ENCODE data around the gene RIPOR1. TPM values are rescaled to one million over a fixed set of nuclear protein-coding genes. Genes with fewer than 3 reads are reported as not detected.
A peak's percentile ranks its signal among the peaks of the same experiment; 100 is the strongest.

The RIPOR1 gene
- total and polyA plus RNA-seq, 9 donors = 20.2 to 59.5 (median 50.0) TPM

- Histone ChIP-seq H3K27me3 (ENCODE audit: control insufficient read depth, insufficient read depth, low read length) (no peaks in the 10 kb centered on the region), H3K36me3 (ENCODE audit: control insufficient read depth, insufficient read depth, low read length) (no peaks in the 10 kb centered on the region), H3K27ac (ENCODE audit: low read length) (no peak overlapping the region), H3K4me1 (ENCODE audit: control insufficient read depth, insufficient read depth, low read length) (peaks cover 8% of the 10 kb centered on the region), H3K9me3 (replicated peaks; ENCODE audit: control insufficient read depth, low read depth, low read length) (no peaks in the 10 kb centered on the region), H3K4me3 (ENCODE audit: low read length) (no peak overlapping the region)
- 73% methylated on average over 3 of the region's 3 CpGs for WGBS (ENCODE audit: insufficient coverage)
- no peak for DNase-seq
Measured at GRCh38 chr16:67517155-67517445, 11.5 kb upstream of the RIPOR1 start.

GRCh38 chr16:67517661-67518423, 10.8 kb upstream of the RIPOR1 start:
- Histone ChIP-seq H3K27ac (ENCODE audit: low read length) (no peak overlapping the region), H3K4me1 (ENCODE audit: control insufficient read depth, insufficient read depth, low read length) (peaks cover 8% of the 10 kb centered on the region), H3K36me3 (ENCODE audit: control insufficient read depth, insufficient read depth, low read length) (no peaks in the 10 kb centered on the region), H3K9me3 (replicated peaks; ENCODE audit: control insufficient read depth, low read depth, low read length) (no peaks in the 10 kb centered on the region), H3K27me3 (ENCODE audit: control insufficient read depth, insufficient read depth, low read length) (no peaks in the 10 kb centered on the region), H3K4me3 (ENCODE audit: low read length) (no peak overlapping the region)
- no peak for DNase-seq
- 52% methylated on average over 6 of the region's 11 CpGs for WGBS (ENCODE audit: insufficient coverage)

- no peaks in the 10 kb centered on the region for H3K9me3 ChIP-seq (replicated peaks; ENCODE audit: control insufficient read depth, low read depth, low read length)
- no peaks in the 10 kb centered on the region for H3K36me3 ChIP-seq (ENCODE audit: control insufficient read depth, insufficient read depth, low read length)
- H3K4me3 ChIP-seq (ENCODE audit: low read length) = no peak overlapping the region
- DNase-seq = no peak
- H3K27me3 ChIP-seq (ENCODE audit: control insufficient read depth, insufficient read depth, low read length) = no peaks in the 10 kb centered on the region
- no peak overlapping the region for H3K27ac ChIP-seq (ENCODE audit: low read length)
- H3K4me1 ChIP-seq (ENCODE audit: control insufficient read depth, insufficient read depth, low read length) = peaks cover 8% of the 10 kb centered on the region
- 78% methylated on average over 7 of the region's 8 CpGs for WGBS (ENCODE audit: insufficient coverage)
Measured at GRCh38 chr16:67518676-67519075, 10.0 kb upstream of the RIPOR1 start.

GRCh38 chr16:67519242-67519641, 9.4 kb upstream of the RIPOR1 start:
- H3K36me3 ChIP-seq (ENCODE audit: control insufficient read depth, insufficient read depth, low read length) = no peaks in the 10 kb centered on the region
- H3K4me1 ChIP-seq (ENCODE audit: control insufficient read depth, insufficient read depth, low read length) = peaks cover 8% of the 10 kb centered on the region
- H3K9me3 ChIP-seq (replicated peaks; ENCODE audit: control insufficient read depth, low read depth, low read length) = no peaks in the 10 kb centered on the region
- no peak overlapping the region for H3K27ac ChIP-seq (ENCODE audit: low read length)
- no peaks in the 10 kb centered on the region for H3K27me3 ChIP-seq (ENCODE audit: control insufficient read depth, insufficient read depth, low read length)
- H3K4me3 ChIP-seq (ENCODE audit: low read length) = no peak overlapping the region
- WGBS (ENCODE audit: insufficient coverage) = 53% methylated on average over 4 of the region's 4 CpGs
- DNase-seq = no peak

DNA sequence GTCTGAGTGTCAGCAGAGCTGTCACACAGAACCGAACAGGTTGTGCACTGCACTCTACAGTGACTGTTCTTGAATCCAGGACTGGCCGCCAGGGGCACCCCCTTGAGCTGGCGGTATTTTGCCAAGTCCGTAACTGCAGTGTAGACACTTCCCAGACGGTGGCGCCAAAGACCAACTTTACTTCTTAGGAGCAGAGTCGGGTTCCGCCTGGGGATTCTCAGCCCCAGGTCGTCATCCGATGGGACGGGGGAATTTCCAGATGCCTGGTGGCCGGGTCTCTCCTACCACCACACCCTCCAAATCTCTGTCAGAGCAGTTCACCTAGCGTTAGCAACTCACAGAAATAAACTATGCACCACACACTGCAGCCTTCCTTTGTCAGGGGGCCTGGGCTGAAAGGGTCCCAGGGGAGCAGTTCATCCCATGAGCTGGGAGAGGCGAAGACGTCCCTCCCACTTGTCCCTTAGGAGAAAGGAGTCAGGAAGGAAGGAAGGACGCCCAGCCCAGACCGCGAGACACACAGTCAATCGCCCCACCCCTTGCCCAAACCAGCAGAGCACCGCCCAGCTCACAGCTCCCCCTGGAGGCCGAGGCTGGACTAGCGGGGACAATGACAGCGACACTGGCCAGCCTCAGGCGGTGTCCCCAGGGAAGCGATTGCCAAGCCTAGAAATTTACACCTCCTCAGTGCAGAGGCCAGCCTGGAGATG, 7.4 kb upstream of the RIPOR1 start:
- H3K36me3 ChIP-seq (ENCODE audit: control insufficient read depth, insufficient read depth, low read length) = no peaks in the 10 kb centered on the region
- DNase-seq = peak; percentile 96
- no peaks in the 10 kb centered on the region for H3K27me3 ChIP-seq (ENCODE audit: control insufficient read depth, insufficient read depth, low read length)
- WGBS (ENCODE audit: insufficient coverage) = 0% methylated on average over 16 of the region's 25 CpGs
- H3K9me3 ChIP-seq (replicated peaks; ENCODE audit: control insufficient read depth, low read depth, low read length) = no peaks in the 10 kb centered on the region
- H3K4me1 ChIP-seq (ENCODE audit: control insufficient read depth, insufficient read depth, low read length) = peaks cover 8% of the 10 kb centered on the region
- peak overlapping the region; percentile 91 for H3K27ac ChIP-seq (ENCODE audit: low read length)
- peak overlapping the region; percentile 45 for H3K4me3 ChIP-seq (ENCODE audit: low read length)

- Histone ChIP-seq H3K36me3 (ENCODE audit: control insufficient read depth, insufficient read depth, low read length) (no peaks in the 10 kb centered on the region), H3K27me3 (ENCODE audit: control insufficient read depth, insufficient read depth, low read length) (no peaks in the 10 kb centered on the region), H3K27ac (ENCODE audit: low read length) (no peak overlapping the region), H3K4me3 (ENCODE audit: low read length) (no peak overlapping the region), H3K9me3 (replicated peaks; ENCODE audit: control insufficient read depth, low read depth, low read length) (no peaks in the 10 kb centered on the region), H3K4me1 (ENCODE audit: control insufficient read depth, insufficient read depth, low read length) (peaks cover 24% of the 10 kb centered on the region)
- WGBS (ENCODE audit: insufficient coverage) = 49% methylated on average over 10 of the region's 11 CpGs
- DNase-seq = no peak
Measured at GRCh38 chr16:67525176-67525860, 3.3 kb upstream of the RIPOR1 start.

DNA sequence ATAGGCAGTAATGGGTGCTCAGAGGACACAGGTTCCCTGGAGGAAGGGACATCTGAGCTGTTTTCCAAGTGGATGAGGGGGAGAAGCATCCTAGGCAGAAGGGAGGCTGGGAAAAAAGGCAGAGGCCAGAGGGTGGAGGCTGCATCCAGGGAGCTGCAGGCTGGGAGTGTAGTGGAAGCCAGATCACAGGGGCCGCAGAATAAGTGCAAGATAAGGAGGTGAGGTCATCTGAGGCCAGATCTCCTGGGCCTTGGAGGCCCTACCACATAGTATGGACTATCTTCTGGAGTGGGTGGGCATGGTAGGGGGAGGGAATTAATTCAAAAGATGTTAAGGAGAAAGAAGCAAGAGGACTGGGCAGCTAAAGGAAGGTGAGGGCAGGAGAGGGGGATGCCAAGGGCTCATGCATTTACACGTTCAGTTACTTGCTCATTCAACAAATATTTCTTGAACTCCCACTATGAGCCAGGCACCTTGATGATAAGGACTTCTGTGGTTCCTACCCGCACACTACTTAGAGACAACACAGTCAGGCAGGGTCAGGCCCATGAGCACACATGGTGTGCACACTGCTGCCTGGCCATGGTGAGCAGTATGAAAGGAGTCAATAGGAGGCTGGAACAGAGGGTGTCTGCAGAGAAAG, 2.4 kb upstream of the RIPOR1 start:
- H3K4me1 ChIP-seq (ENCODE audit: control insufficient read depth, insufficient read depth, low read length) = peaks cover 29% of the 10 kb centered on the region
- no peaks in the 10 kb centered on the region for H3K27me3 ChIP-seq (ENCODE audit: control insufficient read depth, insufficient read depth, low read length)
- 80% methylated on average over 2 of the region's 3 CpGs for WGBS (ENCODE audit: insufficient coverage)

GRCh38 chr16:67528870-67529581, 397 bp downstream of the RIPOR1 start:
- Histone ChIP-seq H3K27me3 (ENCODE audit: control insufficient read depth, insufficient read depth, low read length) (no peaks in the 10 kb centered on the region), H3K4me1 (ENCODE audit: control insufficient read depth, insufficient read depth, low read length) (peaks cover 28% of the 10 kb centered on the region), H3K36me3 (ENCODE audit: control insufficient read depth, insufficient read depth, low read length) (no peaks in the 10 kb centered on the region), H3K4me3 (ENCODE audit: low read length) (peak overlapping the region; percentile 84), H3K9me3 (replicated peaks; ENCODE audit: control insufficient read depth, low read depth, low read length) (no peaks in the 10 kb centered on the region), H3K27ac (ENCODE audit: low read length) (peak overlapping the region; percentile 87)
- peak; percentile 63 for DNase-seq
- under 1% methylated on average over 59 of the region's 65 CpGs for WGBS (ENCODE audit: insufficient coverage)

More for the DNA sequence above, 2.4 kb upstream of the RIPOR1 start:
- Histone ChIP-seq H3K9me3 (replicated peaks; ENCODE audit: control insufficient read depth, low read depth, low read length) (no peaks in the 10 kb centered on the region), H3K27ac (ENCODE audit: low read length) (no peak overlapping the region), H3K4me3 (ENCODE audit: low read length) (no peak overlapping the region), H3K36me3 (ENCODE audit: control insufficient read depth, insufficient read depth, low read length) (no peaks in the 10 kb centered on the region)
- no peak for DNase-seq

DNA sequence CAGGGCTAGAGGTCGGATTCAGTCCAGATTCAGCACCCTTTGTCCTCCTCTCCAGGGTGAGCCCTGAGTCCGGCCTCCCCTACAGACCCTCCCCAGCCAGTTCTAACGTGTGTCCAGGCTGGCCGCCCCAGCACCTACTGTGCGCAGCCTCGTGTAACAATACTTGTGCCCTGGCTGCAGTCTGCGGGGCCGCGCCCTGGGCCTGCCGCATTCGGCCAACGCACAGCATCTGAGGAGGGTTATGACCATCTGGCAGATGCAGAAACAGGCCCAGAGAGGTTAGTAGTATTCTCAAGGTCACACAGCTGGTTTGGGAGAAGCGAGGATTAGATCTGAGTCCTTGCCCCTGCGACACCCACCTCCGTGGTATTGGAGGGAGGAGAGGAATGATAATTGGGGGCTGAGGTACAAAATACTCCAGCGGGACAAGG, 968 bp downstream of the RIPOR1 start:
- Histone ChIP-seq H3K27me3 (ENCODE audit: control insufficient read depth, insufficient read depth, low read length) (no peaks in the 10 kb centered on the region), H3K4me3 (ENCODE audit: low read length) (peak overlapping the region; percentile 84), H3K27ac (ENCODE audit: low read length) (peak overlapping the region; percentile 87), H3K4me1 (ENCODE audit: control insufficient read depth, insufficient read depth, low read length) (peaks cover 28% of the 10 kb centered on the region), H3K9me3 (replicated peaks; ENCODE audit: control insufficient read depth, low read depth, low read length) (no peaks in the 10 kb centered on the region), H3K36me3 (ENCODE audit: control insufficient read depth, insufficient read depth, low read length) (no peaks in the 10 kb centered on the region)
- 4% methylated on average over 14 of the region's 16 CpGs for WGBS (ENCODE audit: insufficient coverage)
- no peak for DNase-seq
